SK-N-MC (cell line): ENCODE data around the gene PIAS4.

Experiments
- EZH2 ChIP-seq: fragments of 200-600 bp; sonication (generic); IDR thresholded peaks from one replicate; pipeline ENCODE4 v1.6.1; 2017; ENCODE audit warnings: antibody characterized with exemption
- FOXP2 ChIP-seq: optimal IDR thresholded peaks from 2 replicates; pipeline ENCODE3; 2011; ENCODE audit warnings: mild to moderate bottlenecking, moderate library complexity; ENCODE audit not compliant: insufficient read depth; ENCODE audit errors: extremely low read length, control extremely low read depth
- POLR2AphosphoS5 ChIP-seq: IDR thresholded peaks from 2 replicates; pipeline ENCODE4 v1.6.1; 2012; ENCODE audit warnings: mild to moderate bottlenecking, low read depth, low read length, borderline replicate concordance

- TF ChIP-seq FOXP2 (no peak), POLR2AphosphoS5 (no peak), EZH2 (no peak)
Measured at GRCh38 chr19:3963458-3964255, 43.9 kb upstream of the PIAS4 start.
